ENCODE measurements around the gene MED22.

DNA sequence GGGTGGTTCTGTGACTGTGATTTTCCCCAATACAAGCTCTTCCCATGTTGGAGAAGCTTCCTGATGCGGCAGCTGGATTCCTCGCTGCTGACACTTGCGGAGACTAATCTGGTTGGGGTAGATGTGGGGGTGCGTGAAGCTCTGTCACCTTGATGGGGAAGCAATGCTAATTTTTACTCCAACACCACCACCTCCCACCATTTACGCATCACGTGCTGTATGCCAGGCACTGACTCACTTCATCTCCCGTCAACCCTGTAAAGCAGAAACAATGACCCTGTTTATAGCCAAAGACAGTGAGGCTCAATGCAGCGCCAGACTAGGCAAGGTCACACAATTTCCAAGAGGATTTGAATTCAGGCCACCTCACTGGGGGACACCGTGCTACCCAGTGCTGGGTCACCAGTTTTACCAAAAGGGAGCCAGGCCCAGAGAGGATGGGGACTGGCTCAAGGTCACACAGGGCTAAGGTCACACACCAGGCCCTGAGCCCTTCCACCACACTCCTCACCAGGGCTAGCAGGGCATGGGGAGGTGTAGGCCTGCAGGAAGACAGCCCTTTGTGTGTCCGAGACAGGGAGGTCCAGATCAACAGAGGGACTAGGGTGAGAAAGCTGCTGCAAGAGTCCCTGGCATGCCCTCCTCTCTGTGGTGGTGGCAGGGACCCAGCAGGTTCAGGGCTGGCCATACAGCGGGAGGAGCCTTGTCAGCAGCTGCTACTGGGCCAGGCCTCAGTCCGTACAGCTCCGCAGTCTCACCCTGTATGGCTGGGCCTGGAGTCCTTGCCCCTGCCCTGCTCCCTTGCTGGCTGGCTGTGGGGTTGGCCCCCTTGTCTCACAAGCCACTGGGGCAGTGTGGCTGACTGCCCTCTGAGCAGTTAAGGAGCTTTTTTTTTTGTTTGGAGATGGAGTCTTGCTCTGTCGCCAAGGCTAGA is 31.5 kb upstream of the MED22 start:
- TF ChIP-seq, protein P1, sequence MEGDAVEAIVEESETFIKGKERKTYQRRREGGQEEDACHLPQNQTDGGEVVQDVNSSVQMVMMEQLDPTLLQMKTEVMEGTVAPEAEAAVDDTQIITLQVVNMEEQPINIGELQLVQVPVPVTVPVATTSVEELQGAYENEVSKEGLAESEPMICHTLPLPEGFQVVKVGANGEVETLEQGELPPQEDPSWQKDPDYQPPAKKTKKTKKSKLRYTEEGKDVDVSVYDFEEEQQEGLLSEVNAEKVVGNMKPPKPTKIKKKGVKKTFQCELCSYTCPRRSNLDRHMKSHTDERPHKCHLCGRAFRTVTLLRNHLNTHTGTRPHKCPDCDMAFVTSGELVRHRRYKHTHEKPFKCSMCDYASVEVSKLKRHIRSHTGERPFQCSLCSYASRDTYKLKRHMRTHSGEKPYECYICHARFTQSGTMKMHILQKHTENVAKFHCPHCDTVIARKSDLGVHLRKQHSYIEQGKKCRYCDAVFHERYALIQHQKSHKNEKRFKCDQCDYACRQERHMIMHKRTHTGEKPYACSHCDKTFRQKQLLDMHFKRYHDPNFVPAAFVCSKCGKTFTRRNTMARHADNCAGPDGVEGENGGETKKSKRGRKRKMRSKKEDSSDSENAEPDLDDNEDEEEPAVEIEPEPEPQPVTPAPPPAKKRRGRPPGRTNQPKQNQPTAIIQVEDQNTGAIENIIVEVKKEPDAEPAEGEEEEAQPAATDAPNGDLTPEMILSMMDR (IDR thresholded peaks at IDR 0.05; ENCODE audit: low read depth, low read length, poor library complexity, severe bottlenecking): no peak
- TF ChIP-seq EZH2phosphoT487 (IDR thresholded peaks at IDR 0.05; ENCODE audit: borderline replicate concordance, low read length): no peak

Measured in DOHH2 (cell line).